Skeletal muscle satellite cell (primary cell): ENCODE measurements around the gene HNRNPLL.
A peak's percentile ranks its signal among the peaks of the same experiment; 100 is the strongest.

Experiments used
- H3K27me3 ChIP-seq: 2 replicates; pipeline ENCODE4 v1.7.0; 2013; ENCODE audit warnings: low read length; ENCODE audit not compliant: control insufficient read depth, insufficient read depth
- H3K36me3 ChIP-seq: 2 replicates; pipeline ENCODE4 v1.7.0; 2013; ENCODE audit warnings: mild to moderate bottlenecking, control low read depth, low read length; ENCODE audit not compliant: insufficient read depth
- H3K4me1 ChIP-seq: 2 replicates; pipeline ENCODE4 v1.7.0; 2013; ENCODE audit warnings: low read length; ENCODE audit not compliant: control insufficient read depth, insufficient read depth
- H3K4me2 ChIP-seq: 2 replicates; pipeline ENCODE4 v1.7.0; 2013; ENCODE audit warnings: mild to moderate bottlenecking, low read length
- H3K4me3 ChIP-seq: 2 replicates; pipeline ENCODE4 v1.7.0; 2013; ENCODE audit warnings: low read length
- H3K9ac ChIP-seq: 2 replicates; pipeline ENCODE4 v1.7.0; 2013; ENCODE audit warnings: mild to moderate bottlenecking, low read depth, low read length, moderate library complexity
- H3K9me3 ChIP-seq: replicated peaks from 2 replicates; pipeline ENCODE4 v1.7.0; 2013; ENCODE audit warnings: mild to moderate bottlenecking, control low read depth, low read length

HNRNPLL gene

GRCh38 chr2:38601463-38602135 lies 1.1 kb downstream of the HNRNPLL start:
- Histone ChIP-seq H3K27me3 (no peaks in the 10 kb centered on the region), H3K4me2 (peak overlapping the region; percentile 77), H3K4me3 (peak overlapping the region; percentile 94), H3K9ac (peak overlapping the region; percentile 97), H3K4me1 (peaks cover 26% of the 10 kb centered on the region), H3K36me3 (no peaks in the 10 kb centered on the region), H3K9me3 (no peaks in the 10 kb centered on the region)

DNA sequence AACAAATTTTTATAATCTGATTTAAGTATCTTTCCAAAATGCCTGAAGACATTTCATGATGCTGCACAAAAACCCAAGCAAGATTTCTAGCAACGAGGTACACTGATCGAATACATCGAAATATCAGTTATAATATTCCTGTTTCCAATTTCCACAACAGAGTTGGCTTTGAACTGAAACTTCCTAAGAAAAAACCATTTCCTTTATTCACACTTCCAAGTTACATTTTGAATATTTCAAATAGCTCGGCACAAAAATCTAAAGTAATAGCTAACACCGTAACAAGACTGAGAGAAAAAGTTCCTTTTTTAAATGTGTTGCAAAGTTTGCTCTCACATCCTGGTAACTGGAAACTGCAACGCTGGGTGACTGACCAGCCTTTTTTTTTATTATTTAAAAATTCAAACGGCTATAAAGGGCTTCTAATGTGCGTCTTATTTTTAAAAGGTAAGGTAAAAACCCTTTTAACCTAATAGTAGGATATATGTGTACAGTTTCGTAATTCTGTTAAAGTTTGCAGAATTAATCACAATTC lies 1.7 kb downstream of the HNRNPLL start:
- Histone ChIP-seq H3K27me3 (no peaks in the 10 kb centered on the region), H3K9me3 (no peaks in the 10 kb centered on the region), H3K4me3 (peak overlapping the region; percentile 94), H3K9ac (peak overlapping the region; percentile 97), H3K4me1 (peaks cover 26% of the 10 kb centered on the region), H3K4me2 (peak overlapping the region; percentile 77), H3K36me3 (no peaks in the 10 kb centered on the region)

DNA sequence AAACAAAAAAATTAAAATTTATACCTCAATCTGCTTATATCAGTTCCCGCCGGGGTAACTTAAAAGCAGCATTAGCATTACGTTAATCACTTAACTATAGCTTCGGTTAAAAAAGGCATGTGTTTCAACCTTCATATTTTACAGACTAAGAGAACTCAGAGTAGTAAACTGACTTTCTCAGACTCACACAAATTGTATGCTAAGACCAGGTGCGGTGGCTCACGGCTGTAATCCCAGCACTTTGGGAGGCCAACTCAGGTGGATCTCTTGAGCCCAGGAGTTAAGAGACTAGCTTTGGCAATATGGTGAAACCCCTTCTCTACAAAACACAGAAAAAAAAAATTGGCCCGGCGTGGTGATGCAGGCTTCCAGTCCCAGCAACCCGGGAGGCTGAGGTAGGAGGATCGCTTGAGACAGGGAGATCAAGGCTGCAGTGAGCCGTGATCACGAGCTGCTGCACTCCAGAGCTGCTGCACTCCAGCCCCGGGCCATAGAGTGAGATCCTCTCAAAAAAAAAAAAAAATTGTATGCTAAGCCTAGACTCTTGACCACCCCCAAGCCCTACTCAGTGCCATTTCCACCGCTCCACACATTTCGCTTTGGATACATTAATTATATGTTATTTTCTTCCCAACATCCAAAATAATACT lies 2.4 kb downstream of the HNRNPLL start:
- H3K4me2 ChIP-seq: peak overlapping the region; percentile 77
- H3K9me3 ChIP-seq: no peaks in the 10 kb centered on the region
- H3K4me3 ChIP-seq: peak overlapping the region; percentile 94
- peaks cover 26% of the 10 kb centered on the region for H3K4me1 ChIP-seq
- H3K9ac ChIP-seq: peak overlapping the region; percentile 97
- H3K36me3 ChIP-seq: no peaks in the 10 kb centered on the region
- H3K27me3 ChIP-seq: no peaks in the 10 kb centered on the region

DNA sequence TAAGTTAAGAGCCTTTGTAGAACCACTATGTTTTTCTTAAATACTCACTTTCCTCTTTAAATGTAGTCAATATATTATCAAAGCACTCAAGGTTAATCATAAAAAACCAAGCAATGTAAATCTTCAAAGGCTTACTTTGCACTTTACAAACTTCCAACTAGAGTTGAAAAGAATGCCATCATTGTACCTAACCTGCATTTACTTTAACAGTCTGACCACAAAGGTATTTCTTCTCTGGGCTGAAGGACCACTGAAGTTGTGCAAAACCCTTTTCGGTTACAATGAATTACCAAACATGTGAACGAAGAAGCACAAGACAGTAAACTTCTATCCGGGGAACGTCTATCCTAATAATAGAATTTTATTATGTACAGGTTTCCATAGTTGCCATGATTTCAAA lies 3.0 kb downstream of the HNRNPLL start:
- Histone ChIP-seq H3K9me3 (no peaks in the 10 kb centered on the region), H3K4me1 (peaks cover 26% of the 10 kb centered on the region), H3K9ac (peak overlapping the region; percentile 97), H3K4me3 (peak overlapping the region; percentile 94), H3K36me3 (no peaks in the 10 kb centered on the region), H3K27me3 (no peaks in the 10 kb centered on the region), H3K4me2 (peak overlapping the region; percentile 77)

DNA sequence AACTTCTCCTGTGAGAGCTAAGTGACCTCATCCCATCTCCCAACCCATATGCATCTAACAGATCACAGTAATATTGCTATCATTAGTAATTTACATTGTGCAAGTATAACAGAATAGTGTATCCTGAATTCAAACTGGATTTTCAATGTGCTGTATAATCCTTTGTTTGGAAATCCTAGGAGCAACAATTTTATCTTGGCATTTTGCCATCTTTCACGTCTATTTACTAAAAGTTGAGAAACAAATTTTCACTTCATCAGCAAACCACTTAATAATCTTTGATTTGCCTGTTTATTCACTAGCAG lies 3.8 kb downstream of the HNRNPLL start:
- H3K9ac ChIP-seq: no peak overlapping the region
- H3K4me2 ChIP-seq: peak overlapping the region; percentile 77
- no peak overlapping the region for H3K4me3 ChIP-seq
- no peaks in the 10 kb centered on the region for H3K36me3 ChIP-seq
- peaks cover 26% of the 10 kb centered on the region for H3K4me1 ChIP-seq
- H3K27me3 ChIP-seq: no peaks in the 10 kb centered on the region
- no peaks in the 10 kb centered on the region for H3K9me3 ChIP-seq

DNA sequence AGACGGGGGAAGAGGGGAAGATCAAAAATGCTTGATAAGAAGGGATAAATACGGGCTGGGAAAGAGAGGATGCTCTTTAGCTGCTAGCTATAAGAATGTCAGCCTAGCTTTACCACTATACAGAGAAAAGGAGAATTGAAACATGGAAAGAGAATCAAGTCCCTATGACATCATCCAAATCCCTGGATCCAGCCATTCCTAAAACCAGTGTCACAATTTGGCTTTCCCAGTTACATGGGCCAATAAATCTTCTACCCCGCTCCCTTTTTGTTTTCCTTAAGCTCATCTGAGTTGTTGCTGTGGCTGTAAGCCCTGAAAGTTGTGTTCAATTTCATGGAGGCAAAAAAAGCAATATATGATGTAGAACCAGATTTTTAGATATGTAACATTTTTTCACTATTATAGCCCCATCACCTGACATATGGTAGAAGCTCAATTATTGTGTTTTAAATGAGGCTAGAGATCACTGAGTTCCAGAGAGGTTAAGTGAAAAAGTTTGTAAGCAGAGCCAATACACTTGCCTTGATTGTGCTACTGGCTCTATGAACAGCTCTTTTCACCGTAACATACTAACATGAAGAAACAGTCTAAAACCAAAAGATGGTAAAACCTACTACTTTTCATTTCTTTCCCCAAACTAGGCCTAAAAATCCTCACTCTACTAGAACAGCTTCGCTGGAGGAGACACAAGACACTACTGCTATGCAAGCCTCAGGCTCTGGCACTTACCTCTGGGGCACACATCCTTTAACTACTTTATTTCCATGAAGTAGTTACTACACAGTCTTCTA lies 4.3 kb downstream of the HNRNPLL start:
- H3K9ac ChIP-seq: no peak overlapping the region
- H3K4me2 ChIP-seq: peak overlapping the region; percentile 77
- H3K27me3 ChIP-seq: no peaks in the 10 kb centered on the region
- no peak overlapping the region for H3K4me3 ChIP-seq
- no peaks in the 10 kb centered on the region for H3K36me3 ChIP-seq
- peaks cover 29% of the 10 kb centered on the region for H3K4me1 ChIP-seq
- H3K9me3 ChIP-seq: no peaks in the 10 kb centered on the region

- Histone ChIP-seq H3K9ac (no peak overlapping the region), H3K4me3 (no peak overlapping the region), H3K27me3 (no peaks in the 10 kb centered on the region), H3K36me3 (no peaks in the 10 kb centered on the region), H3K4me2 (no peak overlapping the region), H3K4me1 (peaks cover 40% of the 10 kb centered on the region), H3K9me3 (no peaks in the 10 kb centered on the region)
Observed at GRCh38 chr2:38597115-38597514, 5.6 kb downstream of the HNRNPLL start.

DNA sequence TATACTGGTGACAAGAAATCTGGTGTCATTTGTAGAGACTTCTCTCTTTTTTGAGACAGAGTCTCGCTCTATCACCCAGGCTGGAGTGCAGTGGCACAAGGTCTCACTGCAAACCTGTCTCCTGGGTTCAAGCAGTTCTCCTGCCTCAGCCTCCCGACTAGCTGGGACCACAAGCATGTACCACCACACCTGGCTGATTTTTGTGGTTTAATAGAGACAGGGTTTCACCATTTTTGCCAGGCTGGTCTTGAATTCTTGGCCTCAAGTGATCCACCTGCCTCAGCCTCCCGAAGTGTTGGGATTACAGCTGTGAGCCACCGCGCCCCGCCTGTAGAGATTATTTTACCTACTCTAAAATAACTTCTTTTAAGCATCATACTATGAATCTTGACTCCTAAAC lies 6.5 kb downstream of the HNRNPLL start:
- peaks cover under 1% of the 10 kb centered on the region for H3K36me3 ChIP-seq
- H3K27me3 ChIP-seq: no peaks in the 10 kb centered on the region
- no peak overlapping the region for H3K4me3 ChIP-seq
- no peak overlapping the region for H3K4me2 ChIP-seq
- H3K4me1 ChIP-seq: peaks cover 43% of the 10 kb centered on the region
- H3K9me3 ChIP-seq: no peaks in the 10 kb centered on the region
- H3K9ac ChIP-seq: no peak overlapping the region

DNA sequence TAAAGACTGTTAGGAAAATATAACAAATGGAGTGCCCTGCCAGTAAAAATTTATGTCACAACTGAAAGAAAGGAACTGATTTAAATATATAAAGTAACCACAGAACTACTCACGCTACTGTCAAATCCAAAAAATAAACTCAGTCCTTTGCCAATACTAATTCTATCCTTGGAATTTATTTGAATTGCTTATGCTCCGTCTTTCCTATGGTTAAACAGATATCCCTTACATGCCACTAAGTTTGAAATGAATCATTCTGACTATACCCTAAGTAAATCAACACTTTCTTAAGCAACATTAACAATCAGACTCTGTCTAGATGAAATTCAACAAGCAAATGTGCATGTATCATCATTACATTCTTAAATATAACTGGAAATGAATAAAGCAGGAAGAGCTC lies 9.8 kb downstream of the HNRNPLL start:
- Histone ChIP-seq H3K9me3 (no peaks in the 10 kb centered on the region), H3K4me3 (no peak overlapping the region), H3K9ac (no peak overlapping the region), H3K36me3 (peaks cover 5% of the 10 kb centered on the region), H3K4me1 (peaks cover 22% of the 10 kb centered on the region), H3K4me2 (no peak overlapping the region), H3K27me3 (no peaks in the 10 kb centered on the region)

DNA sequence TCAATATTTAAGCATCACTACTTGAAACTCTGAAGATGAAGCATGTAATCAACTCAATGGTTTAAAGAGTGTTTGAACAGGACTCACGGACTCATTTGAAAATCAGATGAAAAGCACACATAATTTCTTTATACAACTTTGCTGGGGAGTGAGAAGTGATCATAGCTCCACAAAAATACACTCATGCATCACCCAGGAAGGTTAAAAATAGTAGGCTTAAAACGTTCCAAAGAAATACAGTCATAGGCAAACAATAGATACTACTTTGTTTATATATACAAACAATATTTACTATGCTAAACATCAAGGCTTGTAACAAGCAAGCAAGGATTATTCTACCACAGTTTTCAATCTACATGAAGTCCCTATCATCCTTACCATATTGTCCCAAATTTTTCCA lies 11.6 kb downstream of the HNRNPLL start:
- peaks cover 5% of the 10 kb centered on the region for H3K36me3 ChIP-seq
- no peaks in the 10 kb centered on the region for H3K9me3 ChIP-seq
- no peaks in the 10 kb centered on the region for H3K27me3 ChIP-seq
- no peak overlapping the region for H3K4me2 ChIP-seq
- H3K9ac ChIP-seq: no peak overlapping the region
- H3K4me1 ChIP-seq: peaks cover 22% of the 10 kb centered on the region
- no peak overlapping the region for H3K4me3 ChIP-seq

- Histone ChIP-seq H3K9ac (no peak overlapping the region), H3K27me3 (no peaks in the 10 kb centered on the region), H3K4me2 (no peak overlapping the region), H3K4me3 (no peak overlapping the region), H3K9me3 (no peaks in the 10 kb centered on the region), H3K4me1 (peaks cover 22% of the 10 kb centered on the region), H3K36me3 (peaks cover 11% of the 10 kb centered on the region)
Observed at GRCh38 chr2:38590053-38590452, 12.7 kb downstream of the HNRNPLL start.
